ENCODE measurements around the gene TMA7.
"Not testable (repeated sequence)": the region's sequence is repeated elsewhere in the genome, so short reads cannot be mapped to it uniquely, and the experiment has no call there.

The TMA7 gene

GRCh38 chr3:48434591-48435222 is 5.3 kb upstream of the TMA7 start:
- FAIRE-seq, result no peak
- DNase-seq (ENCODE audit: insufficient read length, low spot score), result no peak

GRCh38 chr3:48435223-48435595 is 4.8 kb upstream of the TMA7 start:
- FAIRE-seq (no peak), DNase-seq (ENCODE audit: insufficient read length, low spot score) (no peak)

GRCh38 chr3:48435774-48436476 is 4.1 kb upstream of the TMA7 start:
- DNase-seq (ENCODE audit: insufficient read length, low spot score) (peak; percentile 86), FAIRE-seq (peak; percentile 92)

GRCh38 chr3:48436477-48436787 is 3.6 kb upstream of the TMA7 start:
- no peak for DNase-seq (ENCODE audit: insufficient read length, low spot score)
- no peak for FAIRE-seq

GRCh38 chr3:48436855-48437254 is 3.2 kb upstream of the TMA7 start:
- FAIRE-seq (no peak), DNase-seq (ENCODE audit: insufficient read length, low spot score) (no peak)

GRCh38 chr3:48437812-48438211 is 2.2 kb upstream of the TMA7 start:
- FAIRE-seq, result no peak
- DNase-seq (ENCODE audit: insufficient read length, low spot score), result no peak

- DNase-seq (ENCODE audit: insufficient read length, low spot score), result no peak
Observed at GRCh38 chr3:48440590-48440958, 517 bp downstream of the TMA7 start.

GRCh38 chr3:48441940-48442339 is 1.9 kb downstream of the TMA7 start:
- DNase-seq (ENCODE audit: insufficient read length, low spot score) (no peak), FAIRE-seq (no peak)

More at GRCh38 chr3:48440590-48440958, 517 bp downstream of the TMA7 start:
- FAIRE-seq, result no peak

GRCh38 chr3:48445277-48445882 is 5.3 kb downstream of the TMA7 start:
- DNase-seq (ENCODE audit: insufficient read length, low spot score) (no peak), FAIRE-seq (no peak)

GRCh38 chr3:48446043-48446424 is 6.0 kb downstream of the TMA7 start:
- FAIRE-seq (no peak), DNase-seq (ENCODE audit: insufficient read length, low spot score) (no peak)

- DNase-seq (ENCODE audit: insufficient read length, low spot score), result peak; percentile 80
- FAIRE-seq, result peak; percentile 90
Observed at GRCh38 chr3:48446425-48447193, 6.6 kb downstream of the TMA7 start, which contains the start of gene ATRIP. ATRIP (plus strand) TSS chr3:48446737; CDS start chr3:48446846, 109 bp downstream.

- no peak for DNase-seq (ENCODE audit: insufficient read length, low spot score)
- no peak for FAIRE-seq
Observed at GRCh38 chr3:48451270-48451669, 11.2 kb downstream of the TMA7 start.

GRCh38 chr3:48456456-48456855 is 16.4 kb downstream of the TMA7 start:
- FAIRE-seq, result no peak
- DNase-seq (ENCODE audit: insufficient read length, low spot score), result no peak

- DNase-seq (ENCODE audit: insufficient read length, low spot score) (no peak), FAIRE-seq (no peak)
Observed at GRCh38 chr3:48459331-48459730, 19.3 kb downstream of the TMA7 start.

GRCh38 chr3:48459773-48460516 is 19.9 kb downstream of the TMA7 start:
- DNase-seq (ENCODE audit: insufficient read length, low spot score) (no peak), FAIRE-seq (no peak)

GRCh38 chr3:48460517-48460902 is 20.5 kb downstream of the TMA7 start:
- DNase-seq (ENCODE audit: insufficient read length, low spot score), result no peak
- no peak for FAIRE-seq

GRCh38 chr3:48461767-48462166 is 21.7 kb downstream of the TMA7 start:
- DNase-seq (ENCODE audit: insufficient read length, low spot score); FAIRE-seq: not testable (repeated sequence)

- no peak for FAIRE-seq
- no peak for DNase-seq (ENCODE audit: insufficient read length, low spot score)
Observed at GRCh38 chr3:48463703-48464102, 23.6 kb downstream of the TMA7 start.

GRCh38 chr3:48464713-48465221 is 24.7 kb downstream of the TMA7 start:
- peak; percentile 28 for FAIRE-seq
- DNase-seq (ENCODE audit: insufficient read length, low spot score), result no peak

GRCh38 chr3:48465237-48465530 is 25.1 kb downstream of the TMA7 start:
- FAIRE-seq, result no peak
- no peak for DNase-seq (ENCODE audit: insufficient read length, low spot score)
